GM23338 (cell line): ENCODE results near the gene DNAH6.

ENCODE experiments used
- CREB1 ChIP-seq: fragments of 250-450 bp; sonication (Bioruptor Pico); IDR thresholded peaks from 2 replicates; pipeline ENCODE4 v1.5.0; 2020; ENCODE audit warnings: low read depth, mild to moderate bottlenecking, moderate library complexity
- EZH2 ChIP-seq: fragments of 200-600 bp; sonication (generic); IDR thresholded peaks from one replicate; pipeline ENCODE4 v1.8.0; 2017; ENCODE audit warnings: antibody characterized with exemption, mild to moderate bottlenecking, low read depth; ENCODE audit not compliant: unreplicated experiment
- EZH2phosphoT487 ChIP-seq: fragments of 200-600 bp; sonication (generic); IDR thresholded peaks from one replicate; pipeline ENCODE4 v1.8.1; 2018; ENCODE audit warnings: antibody characterized with exemption; ENCODE audit not compliant: unreplicated experiment
- JUNB ChIP-seq: IDR thresholded peaks from one replicate; pipeline ENCODE4 v1.6.1; 2016; ENCODE audit warnings: antibody characterized with exemption; ENCODE audit not compliant: unreplicated experiment
- NANOG ChIP-seq: IDR thresholded peaks from 2 replicates; pipeline ENCODE4 v1.6.1; 2016; ENCODE audit warnings: antibody characterized with exemption, borderline replicate concordance
- POLR2AphosphoS5 ChIP-seq: IDR thresholded peaks from 2 replicates; pipeline ENCODE4 v1.6.1; 2016; ENCODE audit warnings: antibody characterized with exemption, low read depth
- STAT1 ChIP-seq: IDR thresholded peaks from one replicate; pipeline ENCODE4 v1.6.1; 2016; ENCODE audit warnings: antibody characterized with exemption; ENCODE audit not compliant: unreplicated experiment
- ZNF114 ChIP-seq: fragments of 250-450 bp; sonication (Bioruptor Pico); IDR thresholded peaks from 2 replicates; pipeline ENCODE4 v1.5.0; 2020; ENCODE audit warnings: mild to moderate bottlenecking, moderate library complexity
- ZNF331 ChIP-seq: fragments of 250-450 bp; sonication (Bioruptor Pico); IDR thresholded peaks from 2 replicates; pipeline ENCODE4 v1.5.0; 2020; ENCODE audit warnings: low read depth, mild to moderate bottlenecking, moderate library complexity
- TF ChIP-seq, protein P1 (sequence below), 2 experiments: fragments of 200-600 bp in 1 of 2; sonication (generic) in 1 of 2; conservative IDR thresholded peaks; 2 replicates each; pipeline versions ENCODE4 v1.5.1 to v1.6.1; 2016 to 2017; ENCODE audit warnings: antibody characterized with exemption in 2 of 2, low read depth in 2 of 2, mild to moderate bottlenecking in 2 of 2, moderate library complexity in 1 of 2
- TF ChIP-seq, protein P2 (sequence below): IDR thresholded peaks from one replicate; pipeline ENCODE4 v1.6.1; 2018; ENCODE audit warnings: antibody characterized with exemption; ENCODE audit not compliant: unreplicated experiment
- TF ChIP-seq, protein P3 (sequence below): IDR thresholded peaks from 2 replicates; pipeline ENCODE4 v1.6.1; 2016; ENCODE audit warnings: antibody characterized with exemption
- TF ChIP-seq, protein P4 (sequence below): fragments of 250-450 bp; sonication (Bioruptor Pico); IDR thresholded peaks from 2 replicates; pipeline ENCODE4 v1.5.0; 2020; ENCODE audit warnings: mild to moderate bottlenecking, moderate library complexity

DNA sequence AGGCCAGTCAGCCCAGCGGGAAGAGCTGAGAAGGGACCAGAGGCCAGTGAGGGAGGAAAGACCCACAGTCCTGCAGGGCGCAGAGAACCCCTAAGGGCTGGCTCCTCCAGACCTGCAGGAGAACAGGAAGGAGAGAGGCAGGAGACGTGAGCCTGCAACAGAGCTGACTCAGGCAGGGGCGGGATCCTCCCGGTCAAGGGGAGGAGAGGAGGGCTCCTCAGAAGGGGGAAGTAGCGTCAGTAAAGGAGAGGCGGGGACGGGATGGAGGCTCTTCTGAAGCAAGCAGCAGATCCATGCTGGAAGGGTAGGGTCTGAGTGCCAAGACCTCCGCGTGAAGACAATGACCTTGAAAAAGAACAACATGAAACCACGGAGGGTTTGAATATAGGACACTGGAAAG is 313.8 kb downstream of the DNAH6 start:
- TF ChIP-seq, protein P1, sequence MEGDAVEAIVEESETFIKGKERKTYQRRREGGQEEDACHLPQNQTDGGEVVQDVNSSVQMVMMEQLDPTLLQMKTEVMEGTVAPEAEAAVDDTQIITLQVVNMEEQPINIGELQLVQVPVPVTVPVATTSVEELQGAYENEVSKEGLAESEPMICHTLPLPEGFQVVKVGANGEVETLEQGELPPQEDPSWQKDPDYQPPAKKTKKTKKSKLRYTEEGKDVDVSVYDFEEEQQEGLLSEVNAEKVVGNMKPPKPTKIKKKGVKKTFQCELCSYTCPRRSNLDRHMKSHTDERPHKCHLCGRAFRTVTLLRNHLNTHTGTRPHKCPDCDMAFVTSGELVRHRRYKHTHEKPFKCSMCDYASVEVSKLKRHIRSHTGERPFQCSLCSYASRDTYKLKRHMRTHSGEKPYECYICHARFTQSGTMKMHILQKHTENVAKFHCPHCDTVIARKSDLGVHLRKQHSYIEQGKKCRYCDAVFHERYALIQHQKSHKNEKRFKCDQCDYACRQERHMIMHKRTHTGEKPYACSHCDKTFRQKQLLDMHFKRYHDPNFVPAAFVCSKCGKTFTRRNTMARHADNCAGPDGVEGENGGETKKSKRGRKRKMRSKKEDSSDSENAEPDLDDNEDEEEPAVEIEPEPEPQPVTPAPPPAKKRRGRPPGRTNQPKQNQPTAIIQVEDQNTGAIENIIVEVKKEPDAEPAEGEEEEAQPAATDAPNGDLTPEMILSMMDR (conservative IDR thresholded peaks at IDR 0.05; ENCODE audit: low read depth in 2 of 2), result no peak
- TF ChIP-seq, protein P2, sequence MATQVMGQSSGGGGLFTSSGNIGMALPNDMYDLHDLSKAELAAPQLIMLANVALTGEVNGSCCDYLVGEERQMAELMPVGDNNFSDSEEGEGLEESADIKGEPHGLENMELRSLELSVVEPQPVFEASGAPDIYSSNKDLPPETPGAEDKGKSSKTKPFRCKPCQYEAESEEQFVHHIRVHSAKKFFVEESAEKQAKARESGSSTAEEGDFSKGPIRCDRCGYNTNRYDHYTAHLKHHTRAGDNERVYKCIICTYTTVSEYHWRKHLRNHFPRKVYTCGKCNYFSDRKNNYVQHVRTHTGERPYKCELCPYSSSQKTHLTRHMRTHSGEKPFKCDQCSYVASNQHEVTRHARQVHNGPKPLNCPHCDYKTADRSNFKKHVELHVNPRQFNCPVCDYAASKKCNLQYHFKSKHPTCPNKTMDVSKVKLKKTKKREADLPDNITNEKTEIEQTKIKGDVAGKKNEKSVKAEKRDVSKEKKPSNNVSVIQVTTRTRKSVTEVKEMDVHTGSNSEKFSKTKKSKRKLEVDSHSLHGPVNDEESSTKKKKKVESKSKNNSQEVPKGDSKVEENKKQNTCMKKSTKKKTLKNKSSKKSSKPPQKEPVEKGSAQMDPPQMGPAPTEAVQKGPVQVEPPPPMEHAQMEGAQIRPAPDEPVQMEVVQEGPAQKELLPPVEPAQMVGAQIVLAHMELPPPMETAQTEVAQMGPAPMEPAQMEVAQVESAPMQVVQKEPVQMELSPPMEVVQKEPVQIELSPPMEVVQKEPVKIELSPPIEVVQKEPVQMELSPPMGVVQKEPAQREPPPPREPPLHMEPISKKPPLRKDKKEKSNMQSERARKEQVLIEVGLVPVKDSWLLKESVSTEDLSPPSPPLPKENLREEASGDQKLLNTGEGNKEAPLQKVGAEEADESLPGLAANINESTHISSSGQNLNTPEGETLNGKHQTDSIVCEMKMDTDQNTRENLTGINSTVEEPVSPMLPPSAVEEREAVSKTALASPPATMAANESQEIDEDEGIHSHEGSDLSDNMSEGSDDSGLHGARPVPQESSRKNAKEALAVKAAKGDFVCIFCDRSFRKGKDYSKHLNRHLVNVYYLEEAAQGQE, result no peak
- TF ChIP-seq POLR2AphosphoS5 (no peak), EZH2 (no peak), JUNB (no peak), STAT1 (no peak), EZH2phosphoT487 (no peak), CREB1 (CRISPR knock-in tag) (no peak), ZNF331 (CRISPR knock-in tag) (no peak), NANOG (no peak), ZNF114 (CRISPR knock-in tag) (no peak)
- TF ChIP-seq, protein P3, sequence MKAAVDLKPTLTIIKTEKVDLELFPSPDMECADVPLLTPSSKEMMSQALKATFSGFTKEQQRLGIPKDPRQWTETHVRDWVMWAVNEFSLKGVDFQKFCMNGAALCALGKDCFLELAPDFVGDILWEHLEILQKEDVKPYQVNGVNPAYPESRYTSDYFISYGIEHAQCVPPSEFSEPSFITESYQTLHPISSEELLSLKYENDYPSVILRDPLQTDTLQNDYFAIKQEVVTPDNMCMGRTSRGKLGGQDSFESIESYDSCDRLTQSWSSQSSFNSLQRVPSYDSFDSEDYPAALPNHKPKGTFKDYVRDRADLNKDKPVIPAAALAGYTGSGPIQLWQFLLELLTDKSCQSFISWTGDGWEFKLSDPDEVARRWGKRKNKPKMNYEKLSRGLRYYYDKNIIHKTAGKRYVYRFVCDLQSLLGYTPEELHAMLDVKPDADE, result no peak
- TF ChIP-seq, protein P4, sequence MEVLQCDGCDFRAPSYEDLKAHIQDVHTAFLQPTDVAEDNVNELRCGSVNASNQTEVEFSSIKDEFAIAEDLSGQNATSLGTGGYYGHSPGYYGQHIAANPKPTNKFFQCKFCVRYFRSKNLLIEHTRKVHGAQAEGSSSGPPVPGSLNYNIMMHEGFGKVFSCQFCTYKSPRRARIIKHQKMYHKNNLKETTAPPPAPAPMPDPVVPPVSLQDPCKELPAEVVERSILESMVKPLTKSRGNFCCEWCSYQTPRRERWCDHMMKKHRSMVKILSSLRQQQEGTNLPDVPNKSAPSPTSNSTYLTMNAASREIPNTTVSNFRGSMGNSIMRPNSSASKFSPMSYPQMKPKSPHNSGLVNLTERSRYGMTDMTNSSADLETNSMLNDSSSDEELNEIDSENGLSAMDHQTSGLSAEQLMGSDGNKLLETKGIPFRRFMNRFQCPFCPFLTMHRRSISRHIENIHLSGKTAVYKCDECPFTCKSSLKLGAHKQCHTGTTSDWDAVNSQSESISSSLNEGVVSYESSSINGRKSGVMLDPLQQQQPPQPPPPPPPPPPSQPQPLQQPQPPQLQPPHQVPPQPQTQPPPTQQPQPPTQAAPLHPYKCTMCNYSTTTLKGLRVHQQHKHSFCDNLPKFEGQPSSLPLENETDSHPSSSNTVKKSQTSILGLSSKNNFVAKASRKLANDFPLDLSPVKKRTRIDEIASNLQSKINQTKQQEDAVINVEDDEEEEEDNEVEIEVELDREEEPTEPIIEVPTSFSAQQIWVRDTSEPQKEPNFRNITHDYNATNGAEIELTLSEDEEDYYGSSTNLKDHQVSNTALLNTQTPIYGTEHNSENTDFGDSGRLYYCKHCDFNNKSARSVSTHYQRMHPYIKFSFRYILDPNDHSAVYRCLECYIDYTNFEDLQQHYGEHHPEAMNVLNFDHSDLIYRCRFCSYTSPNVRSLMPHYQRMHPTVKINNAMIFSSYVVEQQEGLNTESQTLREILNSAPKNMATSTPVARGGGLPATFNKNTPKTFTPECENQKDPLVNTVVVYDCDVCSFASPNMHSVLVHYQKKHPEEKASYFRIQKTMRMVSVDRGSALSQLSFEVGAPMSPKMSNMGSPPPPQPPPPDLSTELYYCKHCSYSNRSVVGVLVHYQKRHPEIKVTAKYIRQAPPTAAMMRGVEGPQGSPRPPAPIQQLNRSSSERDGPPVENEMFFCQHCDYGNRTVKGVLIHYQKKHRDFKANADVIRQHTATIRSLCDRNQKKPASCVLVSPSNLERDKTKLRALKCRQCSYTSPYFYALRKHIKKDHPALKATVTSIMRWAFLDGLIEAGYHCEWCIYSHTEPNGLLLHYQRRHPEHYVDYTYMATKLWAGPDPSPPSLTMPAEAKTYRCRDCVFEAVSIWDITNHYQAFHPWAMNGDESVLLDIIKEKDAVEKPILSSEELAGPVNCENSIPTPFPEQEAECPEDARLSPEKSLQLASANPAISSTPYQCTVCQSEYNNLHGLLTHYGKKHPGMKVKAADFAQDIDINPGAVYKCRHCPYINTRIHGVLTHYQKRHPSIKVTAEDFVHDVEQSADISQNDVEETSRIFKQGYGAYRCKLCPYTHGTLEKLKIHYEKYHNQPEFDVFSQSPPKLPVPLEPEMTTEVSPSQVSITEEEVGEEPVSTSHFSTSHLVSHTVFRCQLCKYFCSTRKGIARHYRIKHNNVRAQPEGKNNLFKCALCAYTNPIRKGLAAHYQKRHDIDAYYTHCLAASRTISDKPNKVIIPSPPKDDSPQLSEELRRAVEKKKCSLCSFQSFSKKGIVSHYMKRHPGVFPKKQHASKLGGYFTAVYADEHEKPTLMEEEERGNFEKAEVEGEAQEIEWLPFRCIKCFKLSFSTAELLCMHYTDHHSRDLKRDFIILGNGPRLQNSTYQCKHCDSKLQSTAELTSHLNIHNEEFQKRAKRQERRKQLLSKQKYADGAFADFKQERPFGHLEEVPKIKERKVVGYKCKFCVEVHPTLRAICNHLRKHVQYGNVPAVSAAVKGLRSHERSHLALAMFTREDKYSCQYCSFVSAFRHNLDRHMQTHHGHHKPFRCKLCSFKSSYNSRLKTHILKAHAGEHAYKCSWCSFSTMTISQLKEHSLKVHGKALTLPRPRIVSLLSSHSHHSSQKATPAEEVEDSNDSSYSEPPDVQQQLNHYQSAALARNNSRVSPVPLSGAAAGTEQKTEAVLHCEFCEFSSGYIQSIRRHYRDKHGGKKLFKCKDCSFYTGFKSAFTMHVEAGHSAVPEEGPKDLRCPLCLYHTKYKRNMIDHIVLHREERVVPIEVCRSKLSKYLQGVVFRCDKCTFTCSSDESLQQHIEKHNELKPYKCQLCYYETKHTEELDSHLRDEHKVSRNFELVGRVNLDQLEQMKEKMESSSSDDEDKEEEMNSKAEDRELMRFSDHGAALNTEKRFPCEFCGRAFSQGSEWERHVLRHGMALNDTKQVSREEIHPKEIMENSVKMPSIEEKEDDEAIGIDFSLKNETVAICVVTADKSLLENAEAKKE (CRISPR knock-in tag), result no peak
